ENCODE measurements around the gene NRXN3.

The NRXN3 gene

GRCh38 chr14:78927261-78927660, 757.1 kb downstream of the NRXN3 start:
- DNase-seq (ENCODE audit: low read depth in 2 of 2), result no peak

DNA sequence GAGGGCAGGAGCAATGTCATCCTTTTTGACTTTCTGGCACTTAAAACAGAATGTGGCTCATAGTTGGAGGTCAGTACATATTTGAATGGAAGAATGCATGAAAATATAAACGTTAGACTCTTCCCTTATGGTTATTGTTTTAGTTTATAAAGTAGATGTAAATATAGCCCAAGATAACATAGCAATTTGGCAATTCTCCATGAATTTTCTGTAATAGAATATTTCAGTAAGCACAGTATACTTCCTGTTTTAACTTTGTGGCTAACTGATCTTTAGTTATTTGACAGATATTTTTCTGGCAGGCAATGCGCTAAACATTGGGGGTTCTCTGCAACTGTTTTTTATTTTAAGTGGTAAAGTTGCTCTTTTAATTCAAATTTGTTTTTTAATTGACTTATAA, 763.0 kb downstream of the NRXN3 start:
- no peak for DNase-seq (ENCODE audit: low read depth in 2 of 2)

DNA sequence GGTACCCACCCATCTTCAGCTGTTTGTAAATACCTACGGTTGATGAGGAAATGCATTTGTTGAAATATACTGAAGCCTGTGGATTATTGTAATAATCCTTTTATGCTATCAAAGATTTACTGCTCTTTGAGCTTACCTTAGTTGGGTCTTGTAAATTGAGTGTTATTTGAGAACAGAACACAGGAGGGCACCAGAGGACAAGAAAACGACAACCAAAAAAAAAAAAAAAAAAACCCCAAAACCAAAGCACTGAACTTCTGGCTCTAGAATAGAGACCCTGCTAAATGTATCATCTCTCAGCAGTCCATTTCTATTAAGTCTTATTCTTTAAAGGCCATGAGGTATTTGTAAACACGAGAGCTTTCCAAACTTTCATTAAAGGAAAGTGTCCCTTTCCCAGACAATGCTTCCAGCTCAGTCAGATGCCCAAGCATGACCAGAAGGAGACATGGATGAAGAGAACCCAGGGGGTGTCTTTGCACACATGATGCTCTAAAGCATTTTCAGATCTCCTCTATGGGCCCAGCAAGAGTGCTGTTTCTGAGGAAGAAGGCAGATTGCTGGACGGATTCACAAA, 763.9 kb downstream of the NRXN3 start:
- no peak for DNase-seq (ENCODE audit: low read depth in 2 of 2)

- DNase-seq (ENCODE audit: low read depth in 2 of 2), result no peak
Observed at GRCh38 chr14:78946949-78947348, 776.8 kb downstream of the NRXN3 start.

GRCh38 chr14:78947681-78948080, 777.5 kb downstream of the NRXN3 start:
- no peak for DNase-seq (ENCODE audit: low read depth in 2 of 2)

- DNase-seq (ENCODE audit: low read depth in 2 of 2), result no peak
Observed at GRCh38 chr14:78950649-78951048, 780.5 kb downstream of the NRXN3 start.

GRCh38 chr14:78951602-78952001, 781.4 kb downstream of the NRXN3 start:
- no peak for DNase-seq (ENCODE audit: low read depth in 2 of 2)

GRCh38 chr14:78959674-78960264, 789.6 kb downstream of the NRXN3 start:
- peak in 1 of 2 donors; percentile 12 for DNase-seq (ENCODE audit: low read depth in 2 of 2)

- no peak for DNase-seq (ENCODE audit: low read depth in 2 of 2)
Observed at GRCh38 chr14:78967111-78967809, 797.1 kb downstream of the NRXN3 start.

DNA sequence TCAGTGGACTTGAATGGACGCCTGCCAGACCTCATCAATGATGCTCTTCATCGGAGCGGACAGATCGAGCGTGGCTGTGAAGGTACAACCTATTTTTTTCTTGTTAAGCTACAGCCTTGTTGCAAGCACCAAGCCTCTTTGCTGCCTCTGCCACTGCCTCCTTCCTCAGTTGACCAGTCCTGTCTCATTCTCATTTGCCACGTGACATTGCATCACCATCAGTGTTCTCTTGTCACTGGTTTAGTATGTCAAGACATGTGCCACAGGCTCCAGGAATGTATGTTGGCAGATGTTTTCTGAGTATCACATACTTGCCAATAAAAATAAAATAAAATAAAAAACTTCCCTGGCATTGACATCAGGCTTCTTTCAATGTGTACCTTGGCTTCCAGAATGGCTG, 798.1 kb downstream of the NRXN3 start:
- no peak for DNase-seq (ENCODE audit: low read depth in 2 of 2)

DNA sequence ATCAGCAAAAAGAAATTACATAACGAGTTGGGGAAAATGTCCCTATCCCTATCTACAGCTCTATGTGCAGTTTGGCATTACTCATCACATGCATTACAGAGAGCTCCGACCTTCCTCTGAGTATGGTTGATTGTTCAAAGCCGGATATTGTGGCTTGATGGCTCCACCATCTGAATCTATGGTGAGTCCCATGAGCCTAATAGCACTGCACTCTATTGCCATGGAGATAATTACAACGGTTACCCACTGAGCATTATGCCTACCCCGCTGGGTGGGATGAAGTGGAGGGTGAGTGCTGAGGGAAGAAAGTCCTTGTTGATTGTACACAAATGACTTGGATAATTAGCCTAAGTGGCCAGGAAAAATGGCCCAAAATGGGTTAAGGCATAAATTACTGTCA, 800.5 kb downstream of the NRXN3 start:
- DNase-seq (ENCODE audit: low read depth in 2 of 2), result no peak

- DNase-seq (ENCODE audit: low read depth in 2 of 2), result no peak
Observed at GRCh38 chr14:78972440-78972839, 802.3 kb downstream of the NRXN3 start.

- DNase-seq (ENCODE audit: low read depth in 2 of 2), result no peak
Observed at GRCh38 chr14:78974691-78975090, 804.5 kb downstream of the NRXN3 start.

GRCh38 chr14:78975734-78976133, 805.6 kb downstream of the NRXN3 start:
- DNase-seq (ENCODE audit: low read depth in 2 of 2), result no peak

DNA sequence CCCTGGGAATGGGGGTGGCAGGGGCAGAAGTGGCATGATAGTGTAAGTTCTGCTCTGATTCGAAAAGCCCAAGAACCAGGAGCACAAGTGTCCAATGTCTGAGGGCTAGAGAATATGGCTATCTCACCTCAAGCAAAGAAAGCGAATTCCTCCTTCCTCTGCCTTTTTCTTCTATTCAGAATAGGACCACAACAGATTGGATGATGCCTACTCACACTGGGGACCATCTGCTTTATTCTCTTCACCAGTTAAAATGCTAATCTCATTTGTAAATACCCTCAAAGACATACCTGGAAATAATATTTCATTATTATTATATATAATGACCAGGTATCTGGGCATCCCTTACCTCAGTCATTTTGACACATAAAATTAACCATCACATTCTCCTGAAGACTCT, 808.7 kb downstream of the NRXN3 start:
- no peak for DNase-seq (ENCODE audit: low read depth in 2 of 2)

DNA sequence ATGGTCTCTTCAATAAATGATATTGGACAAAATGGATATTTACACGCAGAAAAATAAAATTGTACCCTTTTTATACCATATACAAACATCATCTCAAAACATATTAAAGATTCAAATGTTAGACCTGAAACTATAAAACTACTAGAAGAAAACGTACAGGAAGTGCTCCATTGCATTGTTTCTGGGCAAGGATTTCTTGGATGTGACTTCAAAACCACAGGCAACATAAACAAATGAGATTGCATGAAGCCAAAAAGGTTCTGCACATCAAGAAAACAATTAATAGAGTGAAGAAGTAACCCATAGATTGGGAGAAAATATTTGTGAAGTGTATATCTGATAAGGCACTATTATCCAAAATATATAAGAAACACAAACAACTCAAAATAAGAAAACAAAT, 812.4 kb downstream of the NRXN3 start:
- no peak for DNase-seq (ENCODE audit: low read depth in 2 of 2)

DNA sequence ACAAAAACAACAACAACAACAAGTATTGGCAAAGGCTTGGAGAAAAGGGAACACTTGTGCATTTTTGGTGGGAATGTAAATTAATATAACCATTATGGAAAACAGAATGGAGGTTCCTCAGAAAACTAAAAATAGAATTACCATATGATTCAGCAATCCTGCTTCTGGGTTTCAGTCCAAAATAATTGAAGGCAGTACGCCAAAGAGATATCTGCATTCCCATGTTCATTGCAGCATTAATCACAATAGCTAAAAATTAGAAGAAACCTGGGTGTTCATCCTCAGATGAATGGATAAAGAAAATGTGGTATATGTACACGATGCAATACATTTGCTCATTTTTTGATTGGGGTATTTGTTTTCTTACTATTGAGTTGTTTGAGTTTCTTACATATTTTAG, 813.0 kb downstream of the NRXN3 start:
- DNase-seq (ENCODE audit: low read depth in 2 of 2), result no peak

DNA sequence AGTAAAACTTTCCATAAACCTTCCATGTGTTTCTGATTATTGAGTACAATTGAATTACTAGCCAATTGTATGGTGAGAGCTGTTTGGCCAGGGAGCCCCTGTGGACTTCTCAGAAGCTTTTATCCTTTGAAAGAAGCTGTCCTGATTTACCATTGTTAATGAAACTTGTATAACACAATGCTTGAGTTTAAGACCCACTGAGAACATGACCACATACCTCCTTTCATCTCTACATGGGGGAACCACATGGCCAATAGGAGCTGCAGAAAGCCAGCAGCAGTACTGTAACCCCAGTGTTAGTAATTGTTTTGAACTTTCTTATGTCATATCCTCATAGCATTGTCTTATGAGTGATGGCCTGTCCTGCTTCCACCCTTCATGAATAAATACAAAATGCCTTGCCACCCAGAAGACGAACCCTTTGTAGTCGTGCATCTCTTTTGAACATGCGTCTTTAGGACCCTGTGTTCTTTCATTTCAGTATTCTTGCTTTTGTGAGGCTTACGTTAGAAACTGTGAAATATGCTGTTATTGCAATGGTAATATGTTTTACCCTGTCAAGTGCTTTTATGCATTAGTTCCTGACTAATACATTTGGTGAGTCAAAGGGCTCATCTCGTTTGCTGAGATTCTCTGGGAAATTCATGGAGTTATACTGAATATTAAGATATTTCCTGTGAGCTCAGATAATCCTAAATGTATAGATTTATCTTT, 815.7 kb downstream of the NRXN3 start:
- DNase-seq (ENCODE audit: low read depth in 2 of 2), result no peak

- DNase-seq (ENCODE audit: low read depth in 2 of 2), result no peak
Observed at GRCh38 chr14:78986989-78987388, 816.8 kb downstream of the NRXN3 start.

DNA sequence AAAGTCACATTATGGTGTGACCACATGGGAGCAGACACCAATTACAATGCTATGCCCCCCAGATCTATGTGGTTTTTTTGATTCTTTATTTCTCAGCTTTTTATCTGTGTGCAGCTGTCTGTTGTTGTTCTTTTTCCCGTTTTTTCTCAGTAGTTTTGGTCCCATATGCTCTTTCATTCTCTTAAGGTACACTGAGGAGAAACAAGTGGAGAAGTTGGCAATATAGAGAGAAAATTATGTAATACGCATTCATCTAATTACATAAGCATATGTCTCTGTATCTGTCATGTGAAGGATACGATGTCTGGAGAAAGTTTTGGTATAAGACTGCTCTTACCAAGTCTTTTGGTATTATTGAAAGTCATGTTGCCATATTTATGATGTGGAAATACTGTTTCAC, 819.0 kb downstream of the NRXN3 start:
- no peak for DNase-seq (ENCODE audit: low read depth in 2 of 2)

DNA sequence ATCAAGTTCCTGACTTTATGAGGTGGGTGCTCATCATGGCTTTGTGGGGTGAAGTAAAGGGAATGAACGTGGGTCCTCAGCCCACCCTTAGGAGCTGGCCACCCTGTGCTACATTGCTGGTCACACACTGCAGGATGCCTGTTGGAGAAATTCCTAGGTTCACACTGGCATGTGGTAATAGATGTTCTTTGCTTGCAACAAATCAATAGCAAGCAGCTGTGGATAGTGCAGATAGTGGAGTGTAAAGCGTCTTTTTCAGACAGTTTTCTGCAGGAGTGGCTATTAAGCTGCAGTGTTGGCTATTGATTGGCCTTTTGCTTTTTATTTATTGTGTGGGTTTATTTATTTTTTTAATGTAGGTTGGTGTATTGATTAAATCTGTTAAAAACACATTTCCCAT, 822.7 kb downstream of the NRXN3 start:
- no peak for DNase-seq (ENCODE audit: low read depth in 2 of 2)

DNA sequence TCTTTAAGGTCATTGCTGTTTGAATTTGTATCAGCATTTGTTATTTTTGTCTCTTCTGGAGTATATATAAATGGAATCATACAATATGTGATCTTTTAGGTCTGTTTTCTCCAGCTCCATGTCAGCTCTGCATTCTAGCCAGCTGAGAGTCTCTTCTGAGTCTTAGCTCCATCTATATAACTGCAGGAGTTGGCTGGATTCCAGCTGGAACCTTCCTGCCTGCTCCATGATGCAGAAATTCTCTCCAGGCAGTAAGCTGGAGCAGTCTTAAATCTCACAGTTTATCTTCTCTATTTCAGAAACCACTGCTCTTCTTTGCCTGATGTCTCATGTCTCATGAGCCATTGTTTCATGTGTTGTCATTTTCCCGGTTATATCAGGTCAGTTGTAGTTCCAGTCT, 827.6 kb downstream of the NRXN3 start:
- no peak for DNase-seq (ENCODE audit: low read depth in 2 of 2)

GRCh38 chr14:79009286-79009685, 839.1 kb downstream of the NRXN3 start:
- DNase-seq (ENCODE audit: low read depth in 2 of 2), result no peak

All from stimulated activated CD8-positive, alpha-beta memory T cell treated with anti-CD3 and anti-CD28 coated beads, Interleukin-15, amount 100 ng/mL, for 4 hours (primary cell).